Endothelial cell of umbilical vein (primary cell): ENCODE measurements around the gene STK10. TPM values are rescaled to one million over a fixed set of nuclear protein-coding genes. Genes with fewer than 3 reads are reported as not detected.

ENCODE experiments used
- BruUV-seq: library from RNA; stranded (reverse); fragments of 400-500 nt; replicated peaks from 2 replicates; lab custom pipeline; 2021; lab: Mats Ljungman, UMichigan
- CTCF ChIA-PET: fragments of 300-600, 350-600 bp; sonication (Branson Sonifier 250); formaldehyde crosslinking; loops from one replicate; lab custom pipeline; 2021; ENCODE audit warnings: antibody characterized with exemption, inconsistent platforms; lab: Charles Lee
- POLR2A ChIA-PET: fragments of 300-600, 350-600 bp; sonication (Branson Sonifier 250); formaldehyde crosslinking; loops from one replicate; lab custom pipeline; 2021; ENCODE audit warnings: antibody characterized with exemption, inconsistent platforms; lab: Charles Lee
- DNase-seq: peaks from one replicate; pipeline ENCODE4 v3.0.0-alpha.2; 2011; ENCODE audit warnings: low read depth, low spot score
- FAIRE-seq: peaks from 2 replicates; lab custom pipeline; 2011; peaks lifted over from hg19 to GRCh38; lab: Jason Lieb, UNC
- H2AFZ ChIP-seq: 2 replicates; pipeline ENCODE4 v1.6.0; 2012; ENCODE audit warnings: low read depth, low read length, control low read depth, inconsistent platforms
- H3K27ac ChIP-seq: 2 replicates; pipeline ENCODE4 v1.5.1; 2011; ENCODE audit warnings: low read depth, mild to moderate bottlenecking, control low read depth, low read length, moderate library complexity; ENCODE audit not compliant: insufficient read depth
- H3K27me3 ChIP-seq, 2 experiments: 2 replicates each; pipeline versions ENCODE4 v1.6.0 to v1.6.1; 2011; ENCODE audit warnings: low read length in 2 of 2, mixed read lengths in 1 of 2; ENCODE audit not compliant: control insufficient read depth in 2 of 2, insufficient read depth in 2 of 2
- H3K36me3 ChIP-seq, 2 experiments: 2 replicates in 1 of 2; 3 replicates in 1 of 2; pipeline ENCODE4 v1.5.1; 2011; ENCODE audit warnings: low read length in 2 of 2, mild to moderate bottlenecking in 1 of 2, moderate library complexity in 1 of 2; ENCODE audit not compliant: control insufficient read depth in 2 of 2, insufficient read depth in 2 of 2; ENCODE audit errors: extremely low read depth in 1 of 2
- H3K4me1 ChIP-seq: 3 replicates; pipeline ENCODE4 v1.5.1; 2011; ENCODE audit warnings: mild to moderate bottlenecking, low read length; ENCODE audit not compliant: control insufficient read depth, insufficient read depth; ENCODE audit errors: extremely low read depth
- H3K4me2 ChIP-seq: 2 replicates; pipeline ENCODE4 v1.6.1; 2011; ENCODE audit warnings: low read length, control low read depth, mixed read lengths; ENCODE audit not compliant: insufficient read depth
- H3K4me3 ChIP-seq, 3 experiments: fragments of 200-600 bp in 1 of 3; sonication (generic), shearing (Covaris generic) in 1 of 3; replicated peaks in 1 of 3; 2 replicates each; pipeline ENCODE4 v1.5.1; 2011 to 2016; ENCODE audit warnings: control low read depth in 3 of 3, low read length in 3 of 3, mild to moderate bottlenecking in 2 of 3, inconsistent platforms in 1 of 3, low read depth in 1 of 3, moderate library complexity in 1 of 3; ENCODE audit not compliant: insufficient read depth in 1 of 3
- H3K79me2 ChIP-seq: 2 replicates; pipeline ENCODE4 v1.6.0; 2012; ENCODE audit warnings: low read length, inconsistent platforms; ENCODE audit not compliant: control insufficient read depth, insufficient read depth
- H3K9ac ChIP-seq: replicated peaks from 2 replicates; pipeline ENCODE3; 2011; ENCODE audit warnings: low read length, control low read depth; ENCODE audit not compliant: insufficient read depth; ENCODE audit errors: extremely low read depth
- H3K9me1 ChIP-seq: replicated peaks from 3 replicates; pipeline ENCODE4 v1.6.0; 2011; ENCODE audit warnings: mild to moderate bottlenecking, low read length; ENCODE audit not compliant: control insufficient read depth, insufficient read depth; ENCODE audit errors: extremely low read depth
- H3K9me3 ChIP-seq: replicated peaks from 2 replicates; pipeline ENCODE4 v1.5.1; 2012; ENCODE audit warnings: low read length, inconsistent platforms; ENCODE audit not compliant: control insufficient read depth, insufficient read depth
- H4K20me1 ChIP-seq: replicated peaks from 2 replicates; pipeline ENCODE3; 2011; ENCODE audit warnings: mild to moderate bottlenecking, low read length; ENCODE audit not compliant: control insufficient read depth, insufficient read depth; ENCODE audit errors: extremely low read depth
- CTCF ChIP-seq, 2 donors: IDR thresholded peaks; 1 replicate in 1 of 2; 2 replicates in 1 of 2; pipeline ENCODE4 v1.5.1; 2011; ENCODE audit warnings: low read length in 2 of 2, mild to moderate bottlenecking in 2 of 2, moderate library complexity in 2 of 2, control low read depth in 1 of 2, inconsistent platforms in 1 of 2, low read depth in 1 of 2; ENCODE audit not compliant: insufficient read depth in 1 of 2; ENCODE audit errors: extremely low read depth in 1 of 2
- EZH2 ChIP-seq: IDR thresholded peaks from 2 replicates; pipeline ENCODE4 v1.6.1; 2012; ENCODE audit warnings: borderline replicate concordance, low read depth, mild to moderate bottlenecking, moderate library complexity, low read length, inconsistent platforms; ENCODE audit not compliant: severe bottlenecking
- FOS ChIP-seq: IDR thresholded peaks from 2 replicates; pipeline ENCODE4 v1.6.1; 2011; ENCODE audit warnings: mild to moderate bottlenecking, low read length, moderate library complexity, borderline replicate concordance; ENCODE audit not compliant: insufficient read depth
- GATA2 ChIP-seq: IDR thresholded peaks from 2 replicates; pipeline ENCODE4 v1.7.0; 2011; ENCODE audit warnings: low read depth, mild to moderate bottlenecking, moderate library complexity, mixed read lengths, low read length; ENCODE audit not compliant: insufficient read length, insufficient read depth
- JUN ChIP-seq: IDR thresholded peaks from 2 replicates; pipeline ENCODE4 v1.6.1; 2011; ENCODE audit warnings: borderline replicate concordance, low read depth; ENCODE audit not compliant: insufficient read length, insufficient read depth
- MAX ChIP-seq: IDR thresholded peaks from 2 replicates; pipeline ENCODE4 v1.6.1; 2011; ENCODE audit not compliant: insufficient read depth, insufficient read length
- MYC ChIP-seq: IDR thresholded peaks from one replicate; pipeline ENCODE4 v1.6.1; 2011; ENCODE audit warnings: mild to moderate bottlenecking, low read depth, low read length
- POLR2A ChIP-seq: IDR thresholded peaks from 2 replicates; pipeline ENCODE4 v1.6.1; 2012; ENCODE audit warnings: low read depth, mild to moderate bottlenecking, control low read depth, low read length
- POLR2AphosphoS5 ChIP-seq: IDR thresholded peaks from 2 replicates; pipeline ENCODE4 v1.6.1; 2012; ENCODE audit warnings: low read depth, mild to moderate bottlenecking, control low read depth, low read length, moderate library complexity; ENCODE audit not compliant: insufficient read depth
- dilution Hi-C: fragments of 300-500 bp; cut with MboI; formaldehyde crosslinking; loops from one replicate; pipeline ENCODE4 v1.15.0; 2019; ENCODE audit warnings: low sequenced_read_pairs; ENCODE audit not compliant: extremely low pct_ligation_motif_present
- intact Hi-C: fragments of 100-400 bp; cut with micrococcal nuclease; formaldehyde crosslinking; loops from one replicate; pipeline ENCODE4 v1.10.0; 2022
- polyA plus RNA-seq, 4 experiments: library from polyadenylated mRNA; depleted of rRNA in 3 of 4; stranded (reverse) in 3 of 4; unstranded in 1 of 4; fragments of >200 nt; gene quantifications; 2 replicates each; pipeline versions ENCODE4 v1.2.1 to v1.2.3, GENCODE V29; 2011 to 2012; ENCODE audit warnings: missing spikeins in 1 of 4
- total RNA-seq: library from RNA; stranded (reverse); gene quantifications from 2 replicates; pipeline ENCODE4 v1.2.3, GENCODE V29; 2021

The STK10 gene
- total and polyA plus RNA-seq, 2 donors (not counting 3 experiments of a cell fraction or from before 2014, with no cell fraction given) = 16.9 to 47.2 TPM

GRCh38 chr5:172105811-172106210 is 82.2 kb downstream of the STK10 start:
- Histone ChIP-seq H3K4me2 (no peak overlapping the region), H3K4me1 (peaks cover 25% of the 10 kb centered on the region), H3K27me3 (no peaks in the 10 kb centered on the region), H3K79me2 (no peaks in the 10 kb centered on the region), H3K9me1 (no peaks in the 10 kb centered on the region), H4K20me1 (no peaks in the 10 kb centered on the region), H3K9me3 (no peaks in the 10 kb centered on the region), H3K27ac (no peak overlapping the region), H3K36me3 (peaks cover 0 to 3% of the 10 kb centered on the region in 2 experiments), H2AFZ (no peak overlapping the region), H3K4me3 (no peak overlapping the region), H3K9ac (no peak overlapping the region)
- BruUV-seq = no TSS peak
- TF ChIP-seq EZH2 = no peak
- TF ChIP-seq GATA2 = no peak
- TF ChIP-seq MYC = no peak
- TF ChIP-seq POLR2A = no peak
- no peak for TF ChIP-seq FOS
- TF ChIP-seq POLR2AphosphoS5 = no peak
- TF ChIP-seq JUN = no peak
- no peak for TF ChIP-seq MAX
- TF ChIP-seq CTCF (IDR thresholded peaks at IDR 0.05; ENCODE audit: extremely low read depth in 1 of 2, insufficient read depth in 1 of 2, low read depth in 1 of 2, low read length in 2 of 2) = no peak
- ChIA-PET POLR2A (no interaction called here), CTCF (interaction anchor here (0.8 to 7.0 kb wide), 9 partner anchors 10 to 687 kb away, joined by 3 to 142 read pairs (median 6); partner anchors contain the start of genes FBXW11, FGF18, STK10 and UBTD2)
- no peak for DNase-seq
- dilution Hi-C loops (no loop called here), intact Hi-C loops (no loop called here)
- no peak for FAIRE-seq
